SU-DHL-6 (cell line): ENCODE data around the gene KCNN3.

Experiments
- CTCF ChIP-seq: fragments of 200-600 bp; sonication (generic); IDR thresholded peaks from one replicate; pipeline ENCODE4 v1.5.1; 2017; ENCODE audit warnings: antibody characterized with exemption, mild to moderate bottlenecking, low read length, moderate library complexity; ENCODE audit not compliant: insufficient read depth, poor library complexity, severe bottlenecking
- EZH2phosphoT487 ChIP-seq: fragments of 200-600 bp; sonication (generic), shearing (Covaris generic); conservative IDR thresholded peaks from 2 replicates; pipeline ENCODE4 v1.6.1; 2018; ENCODE audit warnings: mild to moderate bottlenecking, antibody characterized with exemption, low read length, moderate library complexity, mixed read lengths

DNA sequence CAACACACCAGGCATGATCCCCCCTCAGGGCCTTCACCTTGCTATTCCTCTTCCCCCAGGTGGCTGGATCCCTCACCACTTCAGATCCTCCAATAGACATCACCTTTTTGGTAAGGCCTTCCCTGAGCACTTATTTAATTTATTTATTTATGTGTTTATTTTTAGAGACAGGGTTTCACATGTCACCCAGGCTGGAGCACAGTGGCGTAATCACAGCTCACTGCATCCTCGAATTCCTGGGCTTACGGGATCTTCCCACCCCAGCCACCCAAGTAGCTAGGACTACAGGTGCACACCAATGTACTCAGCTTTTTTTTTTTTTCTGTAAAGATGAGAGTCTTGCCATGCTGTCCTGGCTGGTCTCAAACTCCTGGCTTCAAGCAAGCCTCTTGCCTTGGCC lies 17.2 kb downstream of the KCNN3 start:
- no peak for TF ChIP-seq CTCF
- no peak for TF ChIP-seq EZH2phosphoT487
